GM23338 (cell line): Measurements from ENCODE around the gene SLC43A3.

ENCODE experiments used
- CREB1 ChIP-seq: fragments of 250-450 bp; sonication (Bioruptor Pico); IDR thresholded peaks from 2 replicates; pipeline ENCODE4 v1.5.0; 2020; ENCODE audit warnings: low read depth, mild to moderate bottlenecking, moderate library complexity
- EZH2 ChIP-seq: fragments of 200-600 bp; sonication (generic); IDR thresholded peaks from one replicate; pipeline ENCODE4 v1.8.0; 2017; ENCODE audit warnings: antibody characterized with exemption, mild to moderate bottlenecking, low read depth; ENCODE audit not compliant: unreplicated experiment
- EZH2phosphoT487 ChIP-seq: fragments of 200-600 bp; sonication (generic); IDR thresholded peaks from one replicate; pipeline ENCODE4 v1.8.1; 2018; ENCODE audit warnings: antibody characterized with exemption; ENCODE audit not compliant: unreplicated experiment
- NANOG ChIP-seq: IDR thresholded peaks from 2 replicates; pipeline ENCODE4 v1.6.1; 2016; ENCODE audit warnings: antibody characterized with exemption, borderline replicate concordance
- POLR2AphosphoS5 ChIP-seq: IDR thresholded peaks from 2 replicates; pipeline ENCODE4 v1.6.1; 2016; ENCODE audit warnings: antibody characterized with exemption, low read depth
- STAT1 ChIP-seq: IDR thresholded peaks from one replicate; pipeline ENCODE4 v1.6.1; 2016; ENCODE audit warnings: antibody characterized with exemption; ENCODE audit not compliant: unreplicated experiment
- TF ChIP-seq, protein P1 (sequence below), 2 experiments: fragments of 200-600 bp in 1 of 2; sonication (generic) in 1 of 2; conservative IDR thresholded peaks; 2 replicates each; pipeline versions ENCODE4 v1.5.1 to v1.6.1; 2016 to 2017; ENCODE audit warnings: antibody characterized with exemption in 2 of 2, low read depth in 2 of 2, mild to moderate bottlenecking in 2 of 2, moderate library complexity in 1 of 2
- TF ChIP-seq, protein P2 (sequence below): IDR thresholded peaks from one replicate; pipeline ENCODE4 v1.6.1; 2018; ENCODE audit warnings: antibody characterized with exemption; ENCODE audit not compliant: unreplicated experiment

DNA sequence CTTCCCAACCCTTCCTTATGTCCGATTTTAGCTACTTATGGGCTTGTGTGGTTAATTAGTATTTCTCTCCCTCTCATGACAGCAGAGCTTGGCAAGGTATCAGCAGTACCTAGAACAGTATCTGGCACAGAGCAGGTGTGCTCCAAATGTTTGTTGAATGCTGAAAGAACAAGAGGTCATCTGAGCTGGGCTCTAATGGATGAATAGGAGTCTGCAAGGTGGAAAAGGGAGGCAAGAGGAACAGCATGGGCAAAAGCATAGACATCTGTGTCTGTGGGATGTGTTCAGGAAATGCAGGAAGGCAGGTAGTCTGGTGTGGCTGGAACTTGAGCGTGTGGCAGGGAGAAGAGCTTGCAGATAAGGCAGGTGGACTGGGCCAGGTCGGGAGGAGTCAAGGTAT is 65.0 kb downstream of the SLC43A3 start:
- TF ChIP-seq NANOG: no peak
- TF ChIP-seq CREB1: no peak
- TF ChIP-seq, protein P1, sequence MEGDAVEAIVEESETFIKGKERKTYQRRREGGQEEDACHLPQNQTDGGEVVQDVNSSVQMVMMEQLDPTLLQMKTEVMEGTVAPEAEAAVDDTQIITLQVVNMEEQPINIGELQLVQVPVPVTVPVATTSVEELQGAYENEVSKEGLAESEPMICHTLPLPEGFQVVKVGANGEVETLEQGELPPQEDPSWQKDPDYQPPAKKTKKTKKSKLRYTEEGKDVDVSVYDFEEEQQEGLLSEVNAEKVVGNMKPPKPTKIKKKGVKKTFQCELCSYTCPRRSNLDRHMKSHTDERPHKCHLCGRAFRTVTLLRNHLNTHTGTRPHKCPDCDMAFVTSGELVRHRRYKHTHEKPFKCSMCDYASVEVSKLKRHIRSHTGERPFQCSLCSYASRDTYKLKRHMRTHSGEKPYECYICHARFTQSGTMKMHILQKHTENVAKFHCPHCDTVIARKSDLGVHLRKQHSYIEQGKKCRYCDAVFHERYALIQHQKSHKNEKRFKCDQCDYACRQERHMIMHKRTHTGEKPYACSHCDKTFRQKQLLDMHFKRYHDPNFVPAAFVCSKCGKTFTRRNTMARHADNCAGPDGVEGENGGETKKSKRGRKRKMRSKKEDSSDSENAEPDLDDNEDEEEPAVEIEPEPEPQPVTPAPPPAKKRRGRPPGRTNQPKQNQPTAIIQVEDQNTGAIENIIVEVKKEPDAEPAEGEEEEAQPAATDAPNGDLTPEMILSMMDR (conservative IDR thresholded peaks at IDR 0.05; ENCODE audit: low read depth in 2 of 2): no peak
- TF ChIP-seq, protein P2, sequence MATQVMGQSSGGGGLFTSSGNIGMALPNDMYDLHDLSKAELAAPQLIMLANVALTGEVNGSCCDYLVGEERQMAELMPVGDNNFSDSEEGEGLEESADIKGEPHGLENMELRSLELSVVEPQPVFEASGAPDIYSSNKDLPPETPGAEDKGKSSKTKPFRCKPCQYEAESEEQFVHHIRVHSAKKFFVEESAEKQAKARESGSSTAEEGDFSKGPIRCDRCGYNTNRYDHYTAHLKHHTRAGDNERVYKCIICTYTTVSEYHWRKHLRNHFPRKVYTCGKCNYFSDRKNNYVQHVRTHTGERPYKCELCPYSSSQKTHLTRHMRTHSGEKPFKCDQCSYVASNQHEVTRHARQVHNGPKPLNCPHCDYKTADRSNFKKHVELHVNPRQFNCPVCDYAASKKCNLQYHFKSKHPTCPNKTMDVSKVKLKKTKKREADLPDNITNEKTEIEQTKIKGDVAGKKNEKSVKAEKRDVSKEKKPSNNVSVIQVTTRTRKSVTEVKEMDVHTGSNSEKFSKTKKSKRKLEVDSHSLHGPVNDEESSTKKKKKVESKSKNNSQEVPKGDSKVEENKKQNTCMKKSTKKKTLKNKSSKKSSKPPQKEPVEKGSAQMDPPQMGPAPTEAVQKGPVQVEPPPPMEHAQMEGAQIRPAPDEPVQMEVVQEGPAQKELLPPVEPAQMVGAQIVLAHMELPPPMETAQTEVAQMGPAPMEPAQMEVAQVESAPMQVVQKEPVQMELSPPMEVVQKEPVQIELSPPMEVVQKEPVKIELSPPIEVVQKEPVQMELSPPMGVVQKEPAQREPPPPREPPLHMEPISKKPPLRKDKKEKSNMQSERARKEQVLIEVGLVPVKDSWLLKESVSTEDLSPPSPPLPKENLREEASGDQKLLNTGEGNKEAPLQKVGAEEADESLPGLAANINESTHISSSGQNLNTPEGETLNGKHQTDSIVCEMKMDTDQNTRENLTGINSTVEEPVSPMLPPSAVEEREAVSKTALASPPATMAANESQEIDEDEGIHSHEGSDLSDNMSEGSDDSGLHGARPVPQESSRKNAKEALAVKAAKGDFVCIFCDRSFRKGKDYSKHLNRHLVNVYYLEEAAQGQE: no peak
- TF ChIP-seq EZH2phosphoT487: no peak
- TF ChIP-seq EZH2: no peak
- TF ChIP-seq POLR2AphosphoS5: no peak
- TF ChIP-seq STAT1: no peak
